ENCODE data around the gene CEACAM18.

The CEACAM18 gene

GRCh38 chr19:51485960-51486660 is 7.8 kb downstream of the CEACAM18 start:
- no peak for TF ChIP-seq TCF12 (IDR thresholded peaks at IDR 0.05; ENCODE audit: low read depth)
- no peak for TF ChIP-seq NFIC (IDR thresholded peaks at IDR 0.05)
- no peak for TF ChIP-seq CEBPB (IDR thresholded peaks at IDR 0.05)
- no peak for TF ChIP-seq RAD21 (IDR thresholded peaks at IDR 0.05; ENCODE audit: low read depth)
- no peak for TF ChIP-seq ZBTB7A (IDR thresholded peaks at IDR 0.05; ENCODE audit: low read depth)
- no peak for TF ChIP-seq EP300 (IDR thresholded peaks at IDR 0.05; ENCODE audit: borderline replicate concordance)
- no peak for TF ChIP-seq CREB1 (IDR thresholded peaks at IDR 0.05; ENCODE audit: low read depth)
- TF ChIP-seq REST (IDR thresholded peaks at IDR 0.05; ENCODE audit: low read depth) = no peak
- TF ChIP-seq YY1 (IDR thresholded peaks at IDR 0.05; ENCODE audit: low read depth) = no peak
- no peak for TF ChIP-seq FOXM1 (IDR thresholded peaks at IDR 0.05; ENCODE audit: borderline replicate concordance, low read depth)
- no peak for TF ChIP-seq TAF1 (IDR thresholded peaks at IDR 0.05; ENCODE audit: low read depth)
- TF ChIP-seq TEAD4 (IDR thresholded peaks at IDR 0.05) = no peak
- no peak for TF ChIP-seq USF1 (IDR thresholded peaks at IDR 0.05)
- TF ChIP-seq MAX (IDR thresholded peaks at IDR 0.05) = no peak
- TF ChIP-seq EGR1 (IDR thresholded peaks at IDR 0.05) = no peak

- TF ChIP-seq REST (IDR thresholded peaks at IDR 0.05; ENCODE audit: low read depth) (no peak), FOXM1 (IDR thresholded peaks at IDR 0.05; ENCODE audit: borderline replicate concordance, low read depth) (no peak), USF1 (IDR thresholded peaks at IDR 0.05) (no peak), ZBTB7A (IDR thresholded peaks at IDR 0.05; ENCODE audit: low read depth) (no peak), TEAD4 (IDR thresholded peaks at IDR 0.05) (no peak), RAD21 (IDR thresholded peaks at IDR 0.05; ENCODE audit: low read depth) (no peak), MAX (IDR thresholded peaks at IDR 0.05) (no peak), EGR1 (IDR thresholded peaks at IDR 0.05) (no peak), TCF12 (IDR thresholded peaks at IDR 0.05; ENCODE audit: low read depth) (no peak), YY1 (IDR thresholded peaks at IDR 0.05; ENCODE audit: low read depth) (no peak)
Measured at GRCh38 chr19:51488491-51488890, 10.2 kb downstream of the CEACAM18 start.

GRCh38 chr19:51489113-51489512 is 10.8 kb downstream of the CEACAM18 start:
- TF ChIP-seq YY1 (IDR thresholded peaks at IDR 0.05; ENCODE audit: low read depth) (no peak), TAF1 (IDR thresholded peaks at IDR 0.05; ENCODE audit: low read depth) (no peak), ZBTB7A (IDR thresholded peaks at IDR 0.05; ENCODE audit: low read depth) (no peak), FOXM1 (IDR thresholded peaks at IDR 0.05; ENCODE audit: borderline replicate concordance, low read depth) (no peak), EGR1 (IDR thresholded peaks at IDR 0.05) (no peak), EP300 (IDR thresholded peaks at IDR 0.05; ENCODE audit: borderline replicate concordance) (no peak), MAX (IDR thresholded peaks at IDR 0.05) (no peak), USF1 (IDR thresholded peaks at IDR 0.05) (no peak), TEAD4 (IDR thresholded peaks at IDR 0.05) (no peak), CREB1 (IDR thresholded peaks at IDR 0.05; ENCODE audit: low read depth) (no peak), RAD21 (IDR thresholded peaks at IDR 0.05; ENCODE audit: low read depth) (no peak), TCF12 (IDR thresholded peaks at IDR 0.05; ENCODE audit: low read depth) (no peak), NFIC (IDR thresholded peaks at IDR 0.05) (no peak), CEBPB (IDR thresholded peaks at IDR 0.05) (no peak), REST (IDR thresholded peaks at IDR 0.05; ENCODE audit: low read depth) (no peak)

All from Ishikawa (cell line).